H1 (cell line): ENCODE results near the gene CDC27. TPM values are rescaled to one million over a fixed set of nuclear protein-coding genes. Genes with fewer than 3 reads are reported as not detected.
"Not testable (repeated sequence)": the region's sequence is repeated elsewhere in the genome, so short reads cannot be mapped to it uniquely, and the experiment has no call there.

Experiments
- CTCF ChIA-PET: fragments of 300-600 bp; sonication (Branson Sonifier 250); formaldehyde crosslinking; loops from one replicate; lab custom pipeline; 2021; ENCODE audit not compliant: partially characterized antibody; lab: Charles Lee
- POLR2A ChIA-PET: fragments of 300-600 bp; sonication (Branson Sonifier 250); formaldehyde crosslinking; loops from one replicate; lab custom pipeline; 2021; ENCODE audit warnings: inconsistent platforms; ENCODE audit not compliant: partially characterized antibody; lab: Charles Lee
- DNase-seq, 2 experiments: peaks; one replicate each; pipeline versions ENCODE4 v3.0.0 to v3.0.0-alpha.2; 2010 to 2022; ENCODE audit warnings: low spot score in 2 of 2, low read depth in 1 of 2, mixed read lengths in 1 of 2
- FAIRE-seq: peaks from 2 replicates; lab custom pipeline; 2011; peaks lifted over from hg19 to GRCh38; lab: Jason Lieb, UNC
- H2AFZ ChIP-seq: 2 replicates; pipeline ENCODE4 v1.8.1; 2012; ENCODE audit warnings: low read length, inconsistent platforms
- H2AK5ac ChIP-seq: 2 replicates; pipeline ENCODE4 v1.6.1; 2013; ENCODE audit warnings: low read depth, low read length
- H2BK120ac ChIP-seq: replicated peaks from 2 replicates; pipeline ENCODE3; 2013; ENCODE audit warnings: low read depth, low read length, inconsistent platforms
- H2BK12ac ChIP-seq: 2 replicates; pipeline ENCODE4 v1.6.1; 2013; ENCODE audit warnings: low read depth, low read length
- H2BK15ac ChIP-seq: 2 replicates; pipeline ENCODE4 v1.6.1; 2013; ENCODE audit warnings: low read length
- H2BK20ac ChIP-seq: 2 replicates; pipeline ENCODE4 v1.6.1; 2013; ENCODE audit warnings: low read length
- H2BK5ac ChIP-seq: 2 replicates; pipeline ENCODE4 v1.6.1; 2013; ENCODE audit warnings: low read depth, low read length
- H3K14ac ChIP-seq: 2 replicates; pipeline ENCODE4 v1.6.1; 2013; ENCODE audit warnings: inconsistent platforms; ENCODE audit not compliant: insufficient read length
- H3K18ac ChIP-seq: 2 replicates; pipeline ENCODE4 v1.6.1; 2013; ENCODE audit warnings: low read length; ENCODE audit errors: extremely low read depth
- H3K23ac ChIP-seq: 2 replicates; pipeline ENCODE4 v1.6.1; 2013; ENCODE audit warnings: inconsistent platforms; ENCODE audit not compliant: insufficient read length
- H3K23me2 ChIP-seq: 2 replicates; pipeline ENCODE4 v1.6.1; 2013; ENCODE audit warnings: low read depth, low read length
- H3K27ac ChIP-seq: 2 replicates; pipeline ENCODE4 v1.6.1; 2011; ENCODE audit warnings: low read depth, low read length, inconsistent platforms
- H3K27me3 ChIP-seq, 4 experiments: replicated peaks in 1 of 4; 1 replicate in 1 of 4; 2 replicates in 3 of 4; pipeline versions ENCODE4 v1.6.1 to v1.8.1; 2011 to 2013; ENCODE audit warnings: low read length in 3 of 4, mild to moderate bottlenecking in 3 of 4, inconsistent platforms in 2 of 4, mixed read lengths in 2 of 4, moderate library complexity in 1 of 4; ENCODE audit not compliant: control insufficient read depth in 3 of 4, insufficient read depth in 3 of 4; ENCODE audit errors: extremely low read depth in 1 of 4
- H3K36me3 ChIP-seq, 4 experiments: 2 replicates each; pipeline versions ENCODE4 v1.6.1 to v1.8.1; 2011 to 2013; ENCODE audit warnings: mild to moderate bottlenecking in 4 of 4, low read length in 3 of 4, moderate library complexity in 2 of 4, control low read depth in 1 of 4, inconsistent platforms in 1 of 4; ENCODE audit not compliant: insufficient read depth in 4 of 4, control insufficient read depth in 2 of 4
- H3K4ac ChIP-seq: replicated peaks from 2 replicates; pipeline ENCODE3; 2013; ENCODE audit warnings: low read length, low read depth, mixed read lengths, inconsistent platforms; ENCODE audit not compliant: insufficient read length
- H3K4me1 ChIP-seq, 4 experiments: replicated peaks in 1 of 4; 1 replicate in 1 of 4; 2 replicates in 3 of 4; pipeline versions ENCODE4 v1.6.1 to v1.8.1; 2011 to 2013; ENCODE audit warnings: low read length in 3 of 4, inconsistent platforms in 2 of 4, mixed read lengths in 1 of 4; ENCODE audit not compliant: insufficient read depth in 4 of 4, control insufficient read depth in 3 of 4
- H3K4me2 ChIP-seq, 2 experiments: 2 replicates each; pipeline versions ENCODE4 v1.6.1 to v1.8.1; 2011 to 2013; ENCODE audit warnings: low read depth in 2 of 2, low read length in 2 of 2, control low read depth in 1 of 2, inconsistent platforms in 1 of 2, mild to moderate bottlenecking in 1 of 2; ENCODE audit not compliant: insufficient read depth in 1 of 2
- H3K4me3 ChIP-seq, 4 experiments: fragments of 200-600, 300-600 bp in 1 of 4; sonication (generic), shearing (Covaris generic), sonication (Bioruptor Twin) in 1 of 4; 2 replicates each; pipeline versions ENCODE4 v1.5.1 to v1.8.1; 2011 to 2016; ENCODE audit warnings: low read length in 4 of 4, low read depth in 3 of 4, control low read depth in 2 of 4, inconsistent platforms in 2 of 4, mild to moderate bottlenecking in 2 of 4, mixed read lengths in 1 of 4, moderate library complexity in 1 of 4; ENCODE audit not compliant: insufficient read depth in 2 of 4; ENCODE audit errors: extremely low read depth in 1 of 4
- H3K56ac ChIP-seq: replicated peaks from 2 replicates; pipeline ENCODE3; 2013; ENCODE audit warnings: low read depth, mild to moderate bottlenecking, mixed read lengths, low read length, inconsistent platforms; ENCODE audit not compliant: insufficient read length
- H3K79me1 ChIP-seq: 2 replicates; pipeline ENCODE4 v1.6.1; 2013; ENCODE audit warnings: low read depth, low read length, control low read depth
- H3K79me2 ChIP-seq, 2 experiments: 2 replicates each; pipeline versions ENCODE4 v1.6.1 to v1.8.1; 2012 to 2013; ENCODE audit warnings: low read length in 2 of 2, mild to moderate bottlenecking in 2 of 2, inconsistent platforms in 1 of 2; ENCODE audit not compliant: insufficient read depth in 2 of 2, control insufficient read depth in 1 of 2
- H3K9ac ChIP-seq, 4 experiments: replicated peaks in 1 of 4; 1 replicate in 1 of 4; 2 replicates in 3 of 4; pipeline versions ENCODE4 v1.6.1 to v1.8.1; 2011 to 2013; ENCODE audit warnings: low read depth in 3 of 4, low read length in 3 of 4, control low read depth in 2 of 4, mild to moderate bottlenecking in 2 of 4, moderate library complexity in 2 of 4, inconsistent platforms in 1 of 4; ENCODE audit errors: extremely low read depth in 1 of 4
- H3K9me3 ChIP-seq, 2 experiments: 2 replicates each; pipeline versions ENCODE4 v1.6.1 to v1.8.1; 2012 to 2013; ENCODE audit warnings: mild to moderate bottlenecking in 2 of 2, moderate library complexity in 2 of 2, control low read depth in 1 of 2, inconsistent platforms in 1 of 2, low read depth in 1 of 2, low read length in 1 of 2, mixed read lengths in 1 of 2; ENCODE audit not compliant: insufficient read depth in 2 of 2
- H4K20me1 ChIP-seq, 2 experiments: replicated peaks in 1 of 2; 2 replicates each; pipeline versions ENCODE3 to v1.8.1; 2011 to 2013; ENCODE audit warnings: inconsistent platforms in 2 of 2, low read length in 2 of 2, mild to moderate bottlenecking in 1 of 2; ENCODE audit not compliant: insufficient read depth in 2 of 2, control insufficient read depth in 1 of 2
- H4K5ac ChIP-seq: 2 replicates; pipeline ENCODE4 v1.6.1; 2013; ENCODE audit warnings: low read length, low read depth, mixed read lengths, inconsistent platforms; ENCODE audit not compliant: insufficient read length
- H4K8ac ChIP-seq: 2 replicates; pipeline ENCODE4 v1.8.0; 2013; ENCODE audit warnings: mild to moderate bottlenecking, moderate library complexity, low read length, inconsistent platforms; ENCODE audit not compliant: insufficient read depth; ENCODE audit errors: extremely low read depth
- H4K91ac ChIP-seq: replicated peaks from 2 replicates; pipeline ENCODE3; 2013; ENCODE audit warnings: low read length, mixed read lengths, inconsistent platforms; ENCODE audit not compliant: insufficient read length
- WGBS, 2 experiments: shearing (Covaris generic) in 1 of 2; methylation state at CpG; one replicate each; pipeline versions ENCODE4 v1.1.6 to v1.1.7; 2013 to 2015; ENCODE audit warnings: low lambda C conversion rate in 2 of 2, mixed read lengths in 2 of 2, inconsistent platforms in 1 of 2, low coverage in 1 of 2, missing lambda C conversion rate in 1 of 2; ENCODE audit not compliant: insufficient replicate concordance in 2 of 2, insufficient coverage in 1 of 2, insufficient read length in 1 of 2; ENCODE audit errors: extremely low coverage in 1 of 2, missing lambda C conversion rate in 1 of 2; 5-methylcytosine and 5-hydroxymethylcytosine counted together
- polyA plus RNA-seq, 7 experiments: library from polyadenylated mRNA; depleted of rRNA in 3 of 7; stranded (reverse) in 5 of 7; unstranded in 2 of 7; fragments of >200 nt in 5 of 7; fragments of 200-250 nt in 2 of 7; gene quantifications; 1 replicate in 5 of 7; 2 replicates in 1 of 7; 4 replicates in 1 of 7; pipeline versions ENCODE4 v1.2.1 to v1.2.3, GENCODE V29; 2011 to 2013; ENCODE audit warnings: missing spikeins in 2 of 7, mixed read lengths in 2 of 7
- total RNA-seq: library from RNA; stranded (reverse); fragmentation: NEBNext Ultra II Directional; extraction: Animal tissue kit (Norgen Biotek cat#: 25700); gene quantifications from 2 replicates; pipeline ENCODE4 v1.2.1, GENCODE V29; 2021

The CDC27 gene
- total and polyA plus RNA-seq, 2 of the 8 experiments (the other 6 are each of a cell fraction or from before 2014, with no cell fraction given), result 41.9 to 87.5 TPM

GRCh38 chr17:47180988-47181387, 8.1 kb downstream of the CDC27 start:
- H3K9ac ChIP-seq, H3K56ac ChIP-seq, H3K9me3 ChIP-seq, H2BK15ac ChIP-seq, H4K8ac ChIP-seq, H3K4me3 ChIP-seq, DNase-seq, CTCF ChIA-PET, H3K4me1 ChIP-seq, H2BK12ac ChIP-seq, H4K91ac ChIP-seq, H2BK5ac ChIP-seq, H3K79me1 ChIP-seq, H3K23me2 ChIP-seq, FAIRE-seq, H3K27me3 ChIP-seq, POLR2A ChIA-PET, H2BK120ac ChIP-seq, H2AFZ ChIP-seq, H3K4me2 ChIP-seq, H2AK5ac ChIP-seq, H3K14ac ChIP-seq, H3K18ac ChIP-seq, H3K4ac ChIP-seq, H3K23ac ChIP-seq, H4K5ac ChIP-seq, H2BK20ac ChIP-seq, H3K27ac ChIP-seq: not testable (repeated sequence)
- Histone ChIP-seq H3K79me2 (peaks cover 3 to 80% of the 10 kb centered on the region in 2 experiments; a peak in 3 of 4 replicates), H3K36me3 (peaks cover 0 to 28% (median 1%) of the 10 kb centered on the region in 4 experiments; a peak in 4 of 8 replicates), H4K20me1 (peaks cover 6 to 12% of the 10 kb centered on the region in 2 experiments)
- WGBS, 2 experiments, result 100% methylated on average over 1 of the region's 4 CpGs; no CpG with 5 or more reads in 1 of the 2 experiments
